HepG2 (cell line): Measurements from ENCODE around the gene STK32B. TPM values are rescaled to one million over a fixed set of nuclear protein-coding genes. Genes with fewer than 3 reads are reported as not detected.

Experiments used
- ATAC-seq: fragments of 200-7000 bp; cut with Tn5 transposase; 3 replicates; pipeline ENCODE4 v1.9.1; 2020; ENCODE audit warnings: mild to moderate bottlenecking, moderate library complexity
- BruUV-seq: library from RNA; stranded (reverse); fragments of 400-500 nt; replicated peaks from 2 replicates; lab custom pipeline; 2021; lab: Mats Ljungman, UMichigan
- CTCF ChIA-PET: fragments of 300-600 bp; formaldehyde crosslinking; extraction: SDS; loops from one replicate; lab custom pipeline; 2021; ENCODE audit warnings: low total read pairs, inconsistent platforms, low intra/inter-chr PET ratio; lab: Yijun Ruan, JAX
- POLR2A ChIA-PET: fragments of 350-600 bp; sonication (Branson Sonifier 250); formaldehyde crosslinking; loops from one replicate; lab custom pipeline; 2020; ENCODE audit warnings: antibody characterized with exemption, inconsistent platforms; lab: Yijun Ruan, JAX
- DNase-seq: peaks from one replicate; pipeline ENCODE4 v3.0.0-alpha.2; 2015; ENCODE audit warnings: low spot score
- FAIRE-seq: peaks from 3 replicates; lab custom pipeline; 2011; peaks lifted over from hg19 to GRCh38; lab: Jason Lieb, UNC
- H2AFZ ChIP-seq: one replicate; pipeline ENCODE4 v1.6.1; 2011; ENCODE audit warnings: low read length, inconsistent platforms
- H3K27ac ChIP-seq: fragments of 300-600 bp; 3 replicates; pipeline ENCODE4 v1.8.0; 2011; ENCODE audit warnings: mixed run types, mild to moderate bottlenecking, mixed read lengths, low read length, inconsistent platforms; ENCODE audit not compliant: insufficient read depth; ENCODE audit errors: extremely low read length
- H3K27me3 ChIP-seq, 2 experiments: fragments of 200-600 bp in 1 of 2; 2 replicates in 1 of 2; 3 replicates in 1 of 2; pipeline versions ENCODE4 v1.6.0 to v1.8.0; 2011; ENCODE audit warnings: low read length in 2 of 2, mild to moderate bottlenecking in 2 of 2, moderate library complexity in 2 of 2, inconsistent platforms in 1 of 2; ENCODE audit not compliant: insufficient read depth in 2 of 2, control insufficient read depth in 1 of 2
- H3K36me3 ChIP-seq, 2 experiments: fragments of 200-600 bp in 1 of 2; replicated peaks in 1 of 2; 2 replicates in 1 of 2; 3 replicates in 1 of 2; pipeline versions ENCODE4 v1.5.1 to v1.8.0; 2011; ENCODE audit warnings: low read length in 2 of 2, inconsistent platforms in 1 of 2; ENCODE audit not compliant: insufficient read depth in 2 of 2, control insufficient read depth in 1 of 2
- H3K4me1 ChIP-seq: 2 replicates; pipeline ENCODE4 v1.5.1; 2012; ENCODE audit warnings: low read length, inconsistent platforms; ENCODE audit not compliant: insufficient read depth
- H3K4me2 ChIP-seq: 2 replicates; pipeline ENCODE4 v1.6.0; 2011; ENCODE audit warnings: low read depth, low read length, inconsistent platforms
- H3K4me3 ChIP-seq, 3 experiments: fragments of 200-600 bp in 1 of 3; sonication (generic), shearing (Covaris generic) in 1 of 3; replicated peaks in 1 of 3; 2 replicates each; pipeline ENCODE4 v1.5.1; 2011 to 2016; ENCODE audit warnings: low read length in 3 of 3, inconsistent platforms in 2 of 3, low read depth in 2 of 3, mild to moderate bottlenecking in 2 of 3, control low read depth in 1 of 3, mixed read lengths in 1 of 3; ENCODE audit not compliant: insufficient read depth in 1 of 3
- H3K79me2 ChIP-seq: one replicate; pipeline ENCODE4 v1.6.1; 2011; ENCODE audit warnings: low read length, inconsistent platforms; ENCODE audit not compliant: insufficient read depth
- H3K9ac ChIP-seq: 2 replicates; pipeline ENCODE4 v1.6.0; 2011; ENCODE audit warnings: mild to moderate bottlenecking, low read depth, low read length, inconsistent platforms; ENCODE audit not compliant: insufficient read depth
- H3K9me3 ChIP-seq: 2 replicates; pipeline ENCODE4 v1.5.1; 2012; ENCODE audit warnings: mild to moderate bottlenecking, low read length
- H4K20me1 ChIP-seq: 2 replicates; pipeline ENCODE4 v1.6.0; 2011; ENCODE audit warnings: inconsistent platforms, mild to moderate bottlenecking, low read length, moderate library complexity; ENCODE audit not compliant: insufficient read depth
- EED ChIP-seq: sonication (generic); formaldehyde crosslinking; IDR thresholded peaks from 2 replicates; pipeline ENCODE4 v1.5.0; 2020; ENCODE audit warnings: mild to moderate bottlenecking, missing genetic modification reagents
- KAT7 ChIP-seq: IDR thresholded peaks from 2 replicates; pipeline ENCODE4 v1.6.1; 2018; ENCODE audit warnings: borderline replicate concordance, missing compliant biosample characterization
- PHF5A ChIP-seq: IDR thresholded peaks from one replicate; pipeline ENCODE4 v1.6.1; 2018; ENCODE audit warnings: low read depth, missing genetic modification reagents; ENCODE audit not compliant: unreplicated experiment
- TRIM24 ChIP-seq: sonication (generic); formaldehyde crosslinking; IDR thresholded peaks from 2 replicates; pipeline ENCODE4 v1.8.0; 2022; ENCODE audit warnings: mild to moderate bottlenecking, missing genetic modification reagents
- ZNF12 ChIP-seq: sonication (generic); formaldehyde crosslinking; IDR thresholded peaks from 2 replicates; pipeline ENCODE4 v1.5.0; 2020; ENCODE audit warnings: missing genetic modification reagents
- ZNF343 ChIP-seq: sonication (generic); formaldehyde crosslinking; IDR thresholded peaks from 2 replicates; pipeline ENCODE4 v1.4.0; 2020; ENCODE audit warnings: mild to moderate bottlenecking, missing genetic modification reagents
- ZNF350 ChIP-seq: sonication (generic); formaldehyde crosslinking; IDR thresholded peaks from 2 replicates; pipeline ENCODE4 v1.4.0; 2020; ENCODE audit warnings: mild to moderate bottlenecking, low read depth, missing genetic modification reagents, borderline replicate concordance
- ZNF777 ChIP-seq: sonication (generic); formaldehyde crosslinking; IDR thresholded peaks from 2 replicates; pipeline ENCODE4 v1.4.0; 2020; ENCODE audit warnings: missing genetic modification reagents
- ZNF891 ChIP-seq: sonication (generic); formaldehyde crosslinking; IDR thresholded peaks from 2 replicates; pipeline ENCODE4 v1.5.0; 2020; ENCODE audit warnings: mild to moderate bottlenecking, missing genetic modification reagents
- WGBS: methylation state at CpG from one replicate; pipeline ENCODE4 v1.1.6; 2017; ENCODE audit warnings: low lambda C conversion rate; 5-methylcytosine and 5-hydroxymethylcytosine counted together
- in situ Hi-C: cut with HindIII; loops from 2 replicates; pipeline ENCODE4 v1.10.0; 2017; ENCODE audit warnings: low pct_unique_long_range_greater_than_20kb; ENCODE audit not compliant: extremely low pct_ligation_motif_present
- intact Hi-C: fragments of 100-400 bp; cut with micrococcal nuclease; formaldehyde crosslinking; loops from one replicate; pipeline ENCODE4 v1.10.0; 2022; ENCODE audit not compliant: unreplicated experiment
- polyA plus RNA-seq, 8 experiments: library from polyadenylated mRNA; depleted of rRNA in 3 of 8; stranded (reverse) in 7 of 8; unstranded in 1 of 8; fragments of >200 nt; fragmentation: Illumina TruSeq in 4 of 8; extraction: Trizol in 4 of 8; gene quantifications; 2 replicates each; pipeline versions ENCODE4 v1.2.1 to v1.2.3, GENCODE V29; 2011 to 2016; ENCODE audit warnings: low read depth in 4 of 8, missing spikeins in 1 of 8, mixed read lengths in 1 of 8; ENCODE audit not compliant: insufficient read depth in 1 of 8
- total RNA-seq, 5 experiments: library from RNA; depleted of rRNA; stranded (reverse); fragments of >200 nt; fragmentation: Illumina TruSeq; extraction: Trizol; gene quantifications; 2 replicates each; pipeline ENCODE4 v1.2.3, GENCODE V29; 2016; ENCODE audit warnings: low read depth in 1 of 5
- TF ChIP-seq, protein P1 (sequence below): sonication (generic); formaldehyde crosslinking; conservative IDR thresholded peaks from 2 replicates; pipeline ENCODE4 v1.8.0; 2022; ENCODE audit warnings: missing genetic modification reagents
- TF ChIP-seq, protein P2 (sequence below): sonication (generic); formaldehyde crosslinking; IDR thresholded peaks from 2 replicates; pipeline ENCODE4 v1.8.1; 2023; ENCODE audit warnings: missing genetic modification reagents, inconsistent platforms, borderline replicate concordance
- TF ChIP-seq, protein P3 (sequence below): sonication (generic); formaldehyde crosslinking; IDR thresholded peaks from 2 replicates; pipeline ENCODE4 v1.4.0; 2020; ENCODE audit warnings: missing genetic modification reagents
- TF ChIP-seq, protein P4 (sequence below): sonication (generic); formaldehyde crosslinking; IDR thresholded peaks from 2 replicates; pipeline ENCODE4 v1.4.0; 2020; ENCODE audit warnings: mild to moderate bottlenecking, low read depth, missing genetic modification reagents
- TF ChIP-seq, protein P5 (sequence below): sonication (generic); formaldehyde crosslinking; IDR thresholded peaks from 2 replicates; pipeline ENCODE4 v1.8.1; 2023; ENCODE audit warnings: missing genetic modification reagents, mild to moderate bottlenecking, borderline replicate concordance

Gene STK32B
- total and polyA plus RNA-seq, 2 of the 13 experiments (the other 11 are each of a cell fraction or from before 2014, with no cell fraction given): not detected

DNA sequence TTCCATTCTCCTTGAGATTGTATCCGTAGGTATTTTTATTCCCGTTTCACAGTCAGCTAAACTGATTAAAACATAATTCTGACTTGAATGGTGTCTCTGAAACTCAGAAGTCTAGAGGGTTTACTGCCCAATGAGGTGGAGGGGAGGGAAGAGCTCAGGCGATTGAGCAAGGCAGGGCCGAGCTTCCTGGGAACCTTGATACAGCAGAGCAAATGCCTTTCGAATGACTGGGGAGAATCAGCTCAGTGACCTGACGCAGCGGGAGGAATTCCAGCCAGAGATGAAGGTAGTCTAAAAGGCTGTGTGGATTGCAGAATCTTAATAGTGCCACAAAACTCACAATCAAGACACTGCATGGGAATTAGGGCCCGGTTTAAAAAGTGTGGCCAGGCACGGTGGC, 423.5 kb downstream of the STK32B start:
- no peaks in the 10 kb centered on the region for H3K79me2 ChIP-seq
- TF ChIP-seq ZNF343 (CRISPR knock-in tag): no peak
- no peak for TF ChIP-seq ZNF12 (CRISPR knock-in tag)
- TF ChIP-seq, protein P1, sequence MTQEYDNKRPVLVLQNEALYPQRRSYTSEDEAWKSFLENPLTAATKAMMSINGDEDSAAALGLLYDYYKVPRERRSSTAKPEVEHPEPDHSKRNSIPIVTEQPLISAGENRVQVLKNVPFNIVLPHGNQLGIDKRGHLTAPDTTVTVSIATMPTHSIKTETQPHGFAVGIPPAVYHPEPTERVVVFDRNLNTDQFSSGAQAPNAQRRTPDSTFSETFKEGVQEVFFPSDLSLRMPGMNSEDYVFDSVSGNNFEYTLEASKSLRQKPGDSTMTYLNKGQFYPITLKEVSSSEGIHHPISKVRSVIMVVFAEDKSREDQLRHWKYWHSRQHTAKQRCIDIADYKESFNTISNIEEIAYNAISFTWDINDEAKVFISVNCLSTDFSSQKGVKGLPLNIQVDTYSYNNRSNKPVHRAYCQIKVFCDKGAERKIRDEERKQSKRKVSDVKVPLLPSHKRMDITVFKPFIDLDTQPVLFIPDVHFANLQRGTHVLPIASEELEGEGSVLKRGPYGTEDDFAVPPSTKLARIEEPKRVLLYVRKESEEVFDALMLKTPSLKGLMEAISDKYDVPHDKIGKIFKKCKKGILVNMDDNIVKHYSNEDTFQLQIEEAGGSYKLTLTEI (CRISPR knock-in tag): no peak
- TF ChIP-seq KAT7 (CRISPR knock-in tag): no peak
- TF ChIP-seq, protein P2, sequence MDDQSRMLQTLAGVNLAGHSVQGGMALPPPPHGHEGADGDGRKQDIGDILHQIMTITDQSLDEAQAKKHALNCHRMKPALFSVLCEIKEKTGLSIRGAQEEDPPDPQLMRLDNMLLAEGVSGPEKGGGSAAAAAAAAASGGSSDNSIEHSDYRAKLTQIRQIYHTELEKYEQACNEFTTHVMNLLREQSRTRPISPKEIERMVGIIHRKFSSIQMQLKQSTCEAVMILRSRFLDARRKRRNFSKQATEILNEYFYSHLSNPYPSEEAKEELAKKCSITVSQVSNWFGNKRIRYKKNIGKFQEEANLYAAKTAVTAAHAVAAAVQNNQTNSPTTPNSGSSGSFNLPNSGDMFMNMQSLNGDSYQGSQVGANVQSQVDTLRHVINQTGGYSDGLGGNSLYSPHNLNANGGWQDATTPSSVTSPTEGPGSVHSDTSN (CRISPR knock-in tag): no peak
- TF ChIP-seq, protein P3, sequence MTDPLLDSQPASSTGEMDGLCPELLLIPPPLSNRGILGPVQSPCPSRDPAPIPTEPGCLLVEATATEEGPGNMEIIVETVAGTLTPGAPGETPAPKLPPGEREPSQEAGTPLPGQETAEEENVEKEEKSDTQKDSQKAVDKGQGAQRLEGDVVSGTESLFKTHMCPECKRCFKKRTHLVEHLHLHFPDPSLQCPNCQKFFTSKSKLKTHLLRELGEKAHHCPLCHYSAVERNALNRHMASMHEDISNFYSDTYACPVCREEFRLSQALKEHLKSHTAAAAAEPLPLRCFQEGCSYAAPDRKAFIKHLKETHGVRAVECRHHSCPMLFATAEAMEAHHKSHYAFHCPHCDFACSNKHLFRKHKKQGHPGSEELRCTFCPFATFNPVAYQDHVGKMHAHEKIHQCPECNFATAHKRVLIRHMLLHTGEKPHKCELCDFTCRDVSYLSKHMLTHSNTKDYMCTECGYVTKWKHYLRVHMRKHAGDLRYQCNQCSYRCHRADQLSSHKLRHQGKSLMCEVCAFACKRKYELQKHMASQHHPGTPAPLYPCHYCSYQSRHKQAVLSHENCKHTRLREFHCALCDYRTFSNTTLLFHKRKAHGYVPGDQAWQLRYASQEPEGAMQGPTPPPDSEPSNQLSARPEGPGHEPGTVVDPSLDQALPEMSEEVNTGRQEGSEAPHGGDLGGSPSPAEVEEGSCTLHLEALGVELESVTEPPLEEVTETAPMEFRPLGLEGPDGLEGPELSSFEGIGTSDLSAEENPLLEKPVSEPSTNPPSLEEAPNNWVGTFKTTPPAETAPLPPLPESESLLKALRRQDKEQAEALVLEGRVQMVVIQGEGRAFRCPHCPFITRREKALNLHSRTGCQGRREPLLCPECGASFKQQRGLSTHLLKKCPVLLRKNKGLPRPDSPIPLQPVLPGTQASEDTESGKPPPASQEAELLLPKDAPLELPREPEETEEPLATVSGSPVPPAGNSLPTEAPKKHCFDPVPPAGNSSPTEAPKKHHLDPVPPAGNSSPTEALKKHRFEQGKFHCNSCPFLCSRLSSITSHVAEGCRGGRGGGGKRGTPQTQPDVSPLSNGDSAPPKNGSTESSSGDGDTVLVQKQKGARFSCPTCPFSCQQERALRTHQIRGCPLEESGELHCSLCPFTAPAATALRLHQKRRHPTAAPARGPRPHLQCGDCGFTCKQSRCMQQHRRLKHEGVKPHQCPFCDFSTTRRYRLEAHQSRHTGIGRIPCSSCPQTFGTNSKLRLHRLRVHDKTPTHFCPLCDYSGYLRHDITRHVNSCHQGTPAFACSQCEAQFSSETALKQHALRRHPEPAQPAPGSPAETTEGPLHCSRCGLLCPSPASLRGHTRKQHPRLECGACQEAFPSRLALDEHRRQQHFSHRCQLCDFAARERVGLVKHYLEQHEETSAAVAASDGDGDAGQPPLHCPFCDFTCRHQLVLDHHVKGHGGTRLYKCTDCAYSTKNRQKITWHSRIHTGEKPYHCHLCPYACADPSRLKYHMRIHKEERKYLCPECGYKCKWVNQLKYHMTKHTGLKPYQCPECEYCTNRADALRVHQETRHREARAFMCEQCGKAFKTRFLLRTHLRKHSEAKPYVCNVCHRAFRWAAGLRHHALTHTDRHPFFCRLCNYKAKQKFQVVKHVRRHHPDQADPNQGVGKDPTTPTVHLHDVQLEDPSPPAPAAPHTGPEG: no peak
- TF ChIP-seq, protein P4, sequence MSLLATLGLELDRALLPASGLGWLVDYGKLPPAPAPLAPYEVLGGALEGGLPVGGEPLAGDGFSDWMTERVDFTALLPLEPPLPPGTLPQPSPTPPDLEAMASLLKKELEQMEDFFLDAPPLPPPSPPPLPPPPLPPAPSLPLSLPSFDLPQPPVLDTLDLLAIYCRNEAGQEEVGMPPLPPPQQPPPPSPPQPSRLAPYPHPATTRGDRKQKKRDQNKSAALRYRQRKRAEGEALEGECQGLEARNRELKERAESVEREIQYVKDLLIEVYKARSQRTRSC (CRISPR knock-in tag): no peak
- TF ChIP-seq TRIM24 (CRISPR knock-in tag): no peak
- TF ChIP-seq, protein P5, sequence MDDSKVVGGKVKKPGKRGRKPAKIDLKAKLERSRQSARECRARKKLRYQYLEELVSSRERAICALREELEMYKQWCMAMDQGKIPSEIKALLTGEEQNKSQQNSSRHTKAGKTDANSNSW (CRISPR knock-in tag): no peak
- no peak for TF ChIP-seq ZNF777 (CRISPR knock-in tag)
- TF ChIP-seq PHF5A (CRISPR knock-in tag): no peak
- no peak for TF ChIP-seq EED (CRISPR knock-in tag)
- TF ChIP-seq ZNF891 (CRISPR knock-in tag): no peak
- no peak for TF ChIP-seq ZNF350
- H3K27ac ChIP-seq: no peak overlapping the region
- no peaks in the 10 kb centered on the region for H3K9me3 ChIP-seq
- CTCF ChIA-PET: no interaction called here
- intact Hi-C loops (no loop called here), in situ Hi-C loops (no loop called here)
- H3K36me3 ChIP-seq: no peaks in the 10 kb centered on the region
- WGBS: 25% methylated on average over 9 of the region's 9 CpGs
- DNase-seq (no peak), ATAC-seq (no peak), FAIRE-seq (no peak)
- H3K27me3 ChIP-seq: peaks cover 1 to 4% of the 10 kb centered on the region in 2 experiments; a peak in 2 of 5 replicates
- no peak overlapping the region for H3K4me2 ChIP-seq
- BruUV-seq: no TSS peak
- no peak overlapping the region for H3K4me3 ChIP-seq
- no peak overlapping the region for H3K9ac ChIP-seq
- no peaks in the 10 kb centered on the region for H3K4me1 ChIP-seq
- H4K20me1 ChIP-seq: no peaks in the 10 kb centered on the region
- H2AFZ ChIP-seq: no peak overlapping the region
- POLR2A ChIA-PET: no interaction called here
